Measurements from ENCODE around the gene RGS11.

Gene RGS11

GRCh38 chr16:275786-276232 is at the start of gene RGS11:
Gene RGS11 (minus strand): TSS chr16:275944. CDS start chr16:275911, 33 bp downstream.
- Histone ChIP-seq H3K9ac (ENCODE audit: low read depth in 1 of 2, low read length in 2 of 2) (peak within 1 kb of the TSS in 1 of 2 donors; percentile 51), H3K9me3 (ENCODE audit: control insufficient read depth in 2 of 2, low read length in 2 of 2) (no peaks in the 10 kb centered on the region), H3K4me3 (ENCODE audit: low read length in 2 of 2) (peak within 1 kb of the TSS; percentile 44 to 51), H3K36me3 (ENCODE audit: control insufficient read depth in 2 of 2, insufficient read depth in 2 of 2, low read length in 2 of 2) (no peaks in the 10 kb centered on the region), H3K27ac (ENCODE audit: low read depth in 2 of 2, low read length in 2 of 2) (no peak within 1 kb of the TSS), H3K4me1 (ENCODE audit: control insufficient read depth in 2 of 2, insufficient read depth in 2 of 2, low read length in 2 of 2) (peaks cover 10 to 12% of the 10 kb centered on the region in 2 donors), H3K27me3 (ENCODE audit: control insufficient read depth in 2 of 2, insufficient read depth in 2 of 2, low read length in 2 of 2) (peaks cover 8% of the 10 kb centered on the region in 2 donors)

DNA sequence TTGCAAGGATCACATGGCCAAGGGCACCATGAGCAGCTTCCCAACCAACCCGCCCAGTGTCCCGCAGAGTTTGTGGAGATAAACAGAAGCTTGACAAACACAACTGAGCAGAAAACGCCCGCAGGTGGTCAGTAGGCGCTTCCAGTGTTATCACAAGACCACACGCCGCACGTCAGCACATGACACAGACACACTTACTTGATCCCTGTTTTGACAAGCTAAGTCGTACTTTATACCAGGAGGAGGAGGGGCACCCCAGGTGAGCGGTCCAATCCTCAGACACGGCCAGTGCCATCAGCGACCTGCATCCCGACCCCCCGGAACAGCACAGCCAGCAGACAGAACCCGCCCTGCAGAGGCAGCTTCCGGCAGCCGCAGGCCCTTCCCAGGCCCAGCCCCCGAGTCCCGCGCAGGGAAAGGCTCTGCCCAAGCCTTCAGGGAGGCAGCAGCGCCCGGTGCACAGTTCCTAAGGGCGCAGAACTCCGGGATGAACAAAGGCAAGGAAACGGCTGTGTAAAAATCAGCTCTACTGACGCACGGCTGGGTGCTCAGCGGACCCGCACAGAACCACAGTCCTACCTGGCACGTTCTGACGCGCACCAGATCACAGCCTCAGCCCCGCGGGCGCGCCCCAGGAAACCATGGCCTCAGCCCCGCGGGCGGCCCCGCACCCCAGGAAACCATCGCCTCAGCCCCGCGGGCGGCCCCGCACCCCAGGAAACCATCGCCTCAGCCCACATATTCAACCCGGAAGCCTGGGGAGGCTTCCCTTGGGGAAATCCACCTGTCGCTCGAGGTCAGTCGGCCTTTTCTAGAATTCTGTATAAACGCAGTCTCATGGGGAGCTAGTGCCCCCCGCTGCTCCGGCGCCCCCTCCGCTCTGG is 48.9 kb upstream of the RGS11 start:
- no peaks in the 10 kb centered on the region for H3K27me3 ChIP-seq (ENCODE audit: control insufficient read depth in 2 of 2, insufficient read depth in 2 of 2, low read length in 2 of 2)
- H3K27ac ChIP-seq (ENCODE audit: low read depth in 2 of 2, low read length in 2 of 2): peak overlapping the region; percentile 86
- peaks cover 0 to 2% of the 10 kb centered on the region in 2 donors for H3K36me3 ChIP-seq (ENCODE audit: control insufficient read depth in 2 of 2, insufficient read depth in 2 of 2, low read length in 2 of 2)
- H3K9me3 ChIP-seq (ENCODE audit: control insufficient read depth in 2 of 2, low read length in 2 of 2): no peaks in the 10 kb centered on the region
- H3K4me3 ChIP-seq (ENCODE audit: low read length in 2 of 2): peak overlapping the region; percentile 19 to 52
- peak overlapping the region; percentile 41 to 55 for H3K9ac ChIP-seq (ENCODE audit: low read depth in 1 of 2, low read length in 2 of 2)
- peaks cover 36 to 42% of the 10 kb centered on the region in 2 donors for H3K4me1 ChIP-seq (ENCODE audit: control insufficient read depth in 2 of 2, insufficient read depth in 2 of 2, low read length in 2 of 2)

- Histone ChIP-seq H3K27me3 (ENCODE audit: control insufficient read depth in 2 of 2, insufficient read depth in 2 of 2, low read length in 2 of 2) (no peaks in the 10 kb centered on the region), H3K4me1 (ENCODE audit: control insufficient read depth in 2 of 2, insufficient read depth in 2 of 2, low read length in 2 of 2) (peaks cover 36 to 42% of the 10 kb centered on the region in 2 donors), H3K9ac (ENCODE audit: low read depth in 1 of 2, low read length in 2 of 2) (peak overlapping the region in 1 of 2 donors; percentile 55), H3K9me3 (ENCODE audit: control insufficient read depth in 2 of 2, low read length in 2 of 2) (no peaks in the 10 kb centered on the region), H3K4me3 (ENCODE audit: low read length in 2 of 2) (peak overlapping the region in 1 of 2 donors; percentile 19), H3K27ac (ENCODE audit: low read depth in 2 of 2, low read length in 2 of 2) (peak overlapping the region; percentile 86), H3K36me3 (ENCODE audit: control insufficient read depth in 2 of 2, insufficient read depth in 2 of 2, low read length in 2 of 2) (peaks cover 4 to 7% of the 10 kb centered on the region in 2 donors)
Measured at GRCh38 chr16:324201-324450, 48.4 kb upstream of the RGS11 start.

GRCh38 chr16:322476-323143 is 46.9 kb upstream of the RGS11 start:
- Histone ChIP-seq H3K4me1 (ENCODE audit: control insufficient read depth in 2 of 2, insufficient read depth in 2 of 2, low read length in 2 of 2) (peaks cover 26 to 32% of the 10 kb centered on the region in 2 donors), H3K9me3 (ENCODE audit: control insufficient read depth in 2 of 2, low read length in 2 of 2) (no peaks in the 10 kb centered on the region), H3K9ac (ENCODE audit: low read depth in 1 of 2, low read length in 2 of 2) (no peak overlapping the region), H3K36me3 (ENCODE audit: control insufficient read depth in 2 of 2, insufficient read depth in 2 of 2, low read length in 2 of 2) (peaks cover 9 to 17% of the 10 kb centered on the region in 2 donors), H3K27ac (ENCODE audit: low read depth in 2 of 2, low read length in 2 of 2) (no peak overlapping the region), H3K4me3 (ENCODE audit: low read length in 2 of 2) (no peak overlapping the region), H3K27me3 (ENCODE audit: control insufficient read depth in 2 of 2, insufficient read depth in 2 of 2, low read length in 2 of 2) (no peaks in the 10 kb centered on the region)

DNA sequence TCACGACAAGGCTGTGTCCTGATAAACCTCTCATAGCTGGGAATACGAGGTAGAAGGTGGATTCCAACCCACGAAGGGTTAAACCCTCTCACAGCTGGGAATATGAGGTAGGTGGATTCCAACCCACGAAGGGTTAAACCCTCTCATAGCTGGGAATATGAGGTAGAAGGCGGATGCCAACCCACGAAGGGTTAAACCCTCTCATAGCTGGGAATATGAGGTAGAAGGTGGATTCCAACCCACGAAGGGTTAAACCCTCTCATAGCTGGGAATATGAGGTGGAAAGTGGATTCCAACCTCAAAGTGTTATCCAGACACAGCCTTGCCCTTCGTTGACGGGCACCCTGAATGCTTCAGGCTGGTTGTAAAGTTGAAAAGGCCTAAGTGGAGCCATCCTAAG is 45.8 kb upstream of the RGS11 start:
- H3K4me1 ChIP-seq (ENCODE audit: control insufficient read depth in 2 of 2, insufficient read depth in 2 of 2, low read length in 2 of 2): peaks cover 19 to 24% of the 10 kb centered on the region in 2 donors
- no peak overlapping the region for H3K27ac ChIP-seq (ENCODE audit: low read depth in 2 of 2, low read length in 2 of 2)
- no peak overlapping the region for H3K9ac ChIP-seq (ENCODE audit: low read depth in 1 of 2, low read length in 2 of 2)
- H3K36me3 ChIP-seq (ENCODE audit: control insufficient read depth in 2 of 2, insufficient read depth in 2 of 2, low read length in 2 of 2): peaks cover 9 to 19% of the 10 kb centered on the region in 2 donors
- H3K4me3 ChIP-seq (ENCODE audit: low read length in 2 of 2): no peak overlapping the region
- no peaks in the 10 kb centered on the region for H3K9me3 ChIP-seq (ENCODE audit: control insufficient read depth in 2 of 2, low read length in 2 of 2)
- H3K27me3 ChIP-seq (ENCODE audit: control insufficient read depth in 2 of 2, insufficient read depth in 2 of 2, low read length in 2 of 2): no peaks in the 10 kb centered on the region

- Histone ChIP-seq H3K9ac (ENCODE audit: low read depth in 1 of 2, low read length in 2 of 2) (no peak overlapping the region), H3K27me3 (ENCODE audit: control insufficient read depth in 2 of 2, insufficient read depth in 2 of 2, low read length in 2 of 2) (no peaks in the 10 kb centered on the region), H3K4me3 (ENCODE audit: low read length in 2 of 2) (no peak overlapping the region), H3K4me1 (ENCODE audit: control insufficient read depth in 2 of 2, insufficient read depth in 2 of 2, low read length in 2 of 2) (peaks cover 11 to 15% of the 10 kb centered on the region in 2 donors), H3K9me3 (ENCODE audit: control insufficient read depth in 2 of 2, low read length in 2 of 2) (no peaks in the 10 kb centered on the region), H3K27ac (ENCODE audit: low read depth in 2 of 2, low read length in 2 of 2) (no peak overlapping the region), H3K36me3 (ENCODE audit: control insufficient read depth in 2 of 2, insufficient read depth in 2 of 2, low read length in 2 of 2) (peaks cover 9 to 19% of the 10 kb centered on the region in 2 donors)
Measured at GRCh38 chr16:320206-320605, 44.5 kb upstream of the RGS11 start.

DNA sequence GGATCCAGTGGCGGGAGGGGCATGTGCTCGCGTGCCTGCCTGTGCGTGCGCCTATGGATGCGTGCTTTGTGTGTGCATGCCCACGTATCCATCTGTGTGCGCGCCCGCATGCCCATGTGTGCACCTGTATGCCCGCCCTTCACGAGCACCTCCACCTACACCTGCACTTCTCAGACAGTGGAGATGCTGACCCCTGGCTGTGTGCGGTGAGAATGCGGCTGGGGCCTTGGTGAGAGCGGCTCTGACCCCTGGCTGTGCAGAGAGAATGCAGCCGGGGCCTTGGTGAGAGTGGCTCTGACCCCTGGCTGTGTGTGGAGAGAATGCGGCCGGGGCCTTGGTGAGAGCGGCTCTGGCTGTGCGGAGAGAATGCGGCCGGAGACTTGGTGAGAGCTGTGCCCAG is 42.9 kb upstream of the RGS11 start:
- no peaks in the 10 kb centered on the region for H3K27me3 ChIP-seq (ENCODE audit: control insufficient read depth in 2 of 2, insufficient read depth in 2 of 2, low read length in 2 of 2)
- no peak overlapping the region for H3K4me3 ChIP-seq (ENCODE audit: low read length in 2 of 2)
- no peak overlapping the region for H3K27ac ChIP-seq (ENCODE audit: low read depth in 2 of 2, low read length in 2 of 2)
- H3K4me1 ChIP-seq (ENCODE audit: control insufficient read depth in 2 of 2, insufficient read depth in 2 of 2, low read length in 2 of 2): peaks cover 0 to under 1% of the 10 kb centered on the region in 2 donors
- H3K9me3 ChIP-seq (ENCODE audit: control insufficient read depth in 2 of 2, low read length in 2 of 2): no peaks in the 10 kb centered on the region
- H3K9ac ChIP-seq (ENCODE audit: low read depth in 1 of 2, low read length in 2 of 2): no peak overlapping the region
- H3K36me3 ChIP-seq (ENCODE audit: control insufficient read depth in 2 of 2, insufficient read depth in 2 of 2, low read length in 2 of 2): peaks cover 18 to 30% of the 10 kb centered on the region in 2 donors

GRCh38 chr16:317583-317982 is 41.8 kb upstream of the RGS11 start:
- H3K36me3 ChIP-seq (ENCODE audit: control insufficient read depth in 2 of 2, insufficient read depth in 2 of 2, low read length in 2 of 2): peaks cover 25 to 39% of the 10 kb centered on the region in 2 donors
- H3K4me3 ChIP-seq (ENCODE audit: low read length in 2 of 2): no peak overlapping the region
- no peaks in the 10 kb centered on the region for H3K27me3 ChIP-seq (ENCODE audit: control insufficient read depth in 2 of 2, insufficient read depth in 2 of 2, low read length in 2 of 2)
- H3K27ac ChIP-seq (ENCODE audit: low read depth in 2 of 2, low read length in 2 of 2): no peak overlapping the region
- no peaks in the 10 kb centered on the region for H3K9me3 ChIP-seq (ENCODE audit: control insufficient read depth in 2 of 2, low read length in 2 of 2)
- H3K9ac ChIP-seq (ENCODE audit: low read depth in 1 of 2, low read length in 2 of 2): no peak overlapping the region
- H3K4me1 ChIP-seq (ENCODE audit: control insufficient read depth in 2 of 2, insufficient read depth in 2 of 2, low read length in 2 of 2): no peaks in the 10 kb centered on the region

DNA sequence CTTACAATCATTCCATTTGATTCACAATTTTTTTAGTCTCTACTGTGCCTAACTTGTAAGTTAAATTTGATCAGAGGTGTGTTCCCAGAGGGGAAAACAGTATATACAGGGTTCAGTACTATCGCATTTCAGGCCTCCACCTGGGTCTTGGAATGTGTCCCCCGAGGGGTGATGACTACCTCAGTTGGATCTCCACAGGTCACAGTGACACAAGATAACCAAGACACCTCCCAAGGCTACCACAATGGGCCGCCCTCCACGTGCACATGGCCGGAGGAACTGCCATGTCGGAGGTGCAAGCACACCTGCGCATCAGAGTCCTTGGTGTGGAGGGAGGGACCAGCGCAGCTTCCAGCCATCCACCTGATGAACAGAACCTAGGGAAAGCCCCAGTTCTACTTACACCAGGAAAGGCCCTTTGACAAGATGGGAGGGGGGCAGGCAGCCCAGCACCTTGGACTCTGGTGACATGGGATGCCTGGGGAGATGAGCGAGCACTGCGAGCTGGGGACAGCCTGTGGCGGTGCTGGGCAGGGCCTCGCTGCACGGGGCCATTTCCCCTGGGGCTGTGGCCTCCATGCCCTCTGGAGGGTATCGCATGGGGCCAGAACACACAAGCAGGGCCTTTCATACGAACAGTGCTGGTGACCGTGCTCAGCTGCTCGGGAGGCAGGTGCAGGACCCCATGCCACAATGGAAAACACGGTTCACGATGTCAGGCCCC is 41.2 kb upstream of the RGS11 start:
- no peaks in the 10 kb centered on the region for H3K4me1 ChIP-seq (ENCODE audit: control insufficient read depth in 2 of 2, insufficient read depth in 2 of 2, low read length in 2 of 2)
- H3K27me3 ChIP-seq (ENCODE audit: control insufficient read depth in 2 of 2, insufficient read depth in 2 of 2, low read length in 2 of 2): no peaks in the 10 kb centered on the region
- no peak overlapping the region for H3K9ac ChIP-seq (ENCODE audit: low read depth in 1 of 2, low read length in 2 of 2)
- no peak overlapping the region for H3K4me3 ChIP-seq (ENCODE audit: low read length in 2 of 2)
- H3K36me3 ChIP-seq (ENCODE audit: control insufficient read depth in 2 of 2, insufficient read depth in 2 of 2, low read length in 2 of 2): peaks cover 25 to 40% of the 10 kb centered on the region in 2 donors
- H3K27ac ChIP-seq (ENCODE audit: low read depth in 2 of 2, low read length in 2 of 2): no peak overlapping the region
- H3K9me3 ChIP-seq (ENCODE audit: control insufficient read depth in 2 of 2, low read length in 2 of 2): no peaks in the 10 kb centered on the region
